Tibial artery (tissue), 4 donors: ENCODE measurements around the gene KRT38.
A peak's percentile ranks its signal among the peaks of the same experiment; 100 is the strongest.

Experiments
- DNase-seq, 2 donors: peaks; one replicate each; pipeline ENCODE4 v3.0.0-alpha.2; 2019
- H3K27ac ChIP-seq, 2 donors: fragments of 200-600 bp; sonication (generic) in 1 of 2; 1 replicate in 1 of 2; 2 replicates in 1 of 2; pipeline ENCODE4 v1.5.1; 2018 to 2019; ENCODE audit warnings: mild to moderate bottlenecking in 1 of 2
- H3K27me3 ChIP-seq, 2 donors: fragments of 200-600 bp; sonication (generic) in 1 of 2; one replicate each; pipeline versions ENCODE4 v1.5.1 to v1.6.0; 2016 to 2019
- H3K36me3 ChIP-seq, 3 donors: fragments of 200-600 bp; sonication (generic) in 2 of 3; one replicate each; pipeline ENCODE4 v1.5.1; 2016 to 2019; ENCODE audit warnings: mild to moderate bottlenecking in 2 of 3
- H3K4me1 ChIP-seq, 4 donors: fragments of 200-600 bp; sonication (generic) in 2 of 4; 1 replicate in 3 of 4; 2 replicates in 1 of 4; pipeline ENCODE4 v1.5.1; 2016 to 2019
- H3K4me3 ChIP-seq, 2 donors: fragments of 200-600 bp; sonication (generic) in 1 of 2; 1 replicate in 1 of 2; 2 replicates in 1 of 2; pipeline ENCODE4 v1.5.1; 2018 to 2019; ENCODE audit warnings: mild to moderate bottlenecking in 2 of 2
- H3K9me3 ChIP-seq, 3 donors: fragments of 200-600 bp; sonication (generic) in 1 of 3; one replicate each; pipeline ENCODE4 v1.5.1; 2016 to 2019
- CTCF ChIP-seq, 2 experiments: fragments of 200-600 bp in 1 of 2; fragments of 450-650 bp in 1 of 2; IDR thresholded peaks; one replicate each; pipeline ENCODE4 v1.5.1; 2017 to 2019; ENCODE audit warnings: antibody characterized with exemption in 2 of 2, mild to moderate bottlenecking in 1 of 2, moderate library complexity in 1 of 2
- intact Hi-C: fragments of 100-400 bp; cut with DNase I; formaldehyde crosslinking; loops from one replicate; pipeline ENCODE4 v1.15.0; 2023; ENCODE audit warnings: low total_unique reads

The KRT38 gene

GRCh38 chr17:41467561-41467960 is 26.8 kb upstream of the KRT38 start:
- TF ChIP-seq CTCF (IDR thresholded peaks at IDR 0.05) = no peak
- no peaks in the 10 kb centered on the region for H3K36me3 ChIP-seq
- H3K27me3 ChIP-seq = peaks cover 0 to 10% of the 10 kb centered on the region in 2 donors
- intact Hi-C loops = no loop called here
- no peak overlapping the region for H3K27ac ChIP-seq
- no peak for DNase-seq
- H3K4me1 ChIP-seq = no peaks in the 10 kb centered on the region
- no peak overlapping the region for H3K4me3 ChIP-seq
- peaks cover 0 to 6% (median 0%) of the 10 kb centered on the region in 3 donors for H3K9me3 ChIP-seq

- Histone ChIP-seq H3K27me3 (peaks cover 0 to 12% of the 10 kb centered on the region in 2 donors), H3K4me1 (no peaks in the 10 kb centered on the region), H3K27ac (no peak within 1 kb of the TSS), H3K4me3 (no peak within 1 kb of the TSS), H3K36me3 (no peaks in the 10 kb centered on the region), H3K9me3 (peaks cover 0 to 6% (median 0%) of the 10 kb centered on the region in 3 donors)
- intact Hi-C loops = no loop called here
- no peak for TF ChIP-seq CTCF (IDR thresholded peaks at IDR 0.05)
- DNase-seq = no peak
Observed at GRCh38 chr17:41466988-41467387, 26.2 kb upstream of the KRT38 start, which contains the start of gene KRT32. Gene KRT32, minus strand, starts transcription at chr17:41467386. Its CDS starts 61 bp downstream, at chr17:41467325.

GRCh38 chr17:41464682-41465081 is 23.9 kb upstream of the KRT38 start:
- H3K4me3 ChIP-seq = no peak overlapping the region
- intact Hi-C loops = no loop called here
- H3K9me3 ChIP-seq = peaks cover 0 to 6% (median 0%) of the 10 kb centered on the region in 3 donors
- no peak overlapping the region for H3K27ac ChIP-seq
- H3K27me3 ChIP-seq = peaks cover 0 to 12% of the 10 kb centered on the region in 2 donors
- DNase-seq = peak in 1 of 2 donors; percentile 80
- H3K4me1 ChIP-seq = no peaks in the 10 kb centered on the region
- H3K36me3 ChIP-seq = no peaks in the 10 kb centered on the region
- no peak for TF ChIP-seq CTCF (IDR thresholded peaks at IDR 0.05)

GRCh38 chr17:41464173-41464572 is 23.4 kb upstream of the KRT38 start:
- H3K9me3 ChIP-seq = peaks cover 0 to 6% (median 0%) of the 10 kb centered on the region in 3 donors
- no peaks in the 10 kb centered on the region for H3K4me1 ChIP-seq
- H3K27ac ChIP-seq = no peak overlapping the region
- no peak for DNase-seq
- no peak overlapping the region for H3K4me3 ChIP-seq
- H3K27me3 ChIP-seq = peaks cover 0 to 12% of the 10 kb centered on the region in 2 donors
- no peaks in the 10 kb centered on the region for H3K36me3 ChIP-seq
- intact Hi-C loops = no loop called here
- TF ChIP-seq CTCF (IDR thresholded peaks at IDR 0.05) = no peak

GRCh38 chr17:41463746-41464145 is 23.0 kb upstream of the KRT38 start:
- H3K4me1 ChIP-seq = no peaks in the 10 kb centered on the region
- DNase-seq = no peak
- no peak for TF ChIP-seq CTCF (IDR thresholded peaks at IDR 0.05)
- H3K4me3 ChIP-seq = no peak overlapping the region
- no peaks in the 10 kb centered on the region for H3K36me3 ChIP-seq
- H3K27ac ChIP-seq = no peak overlapping the region
- peaks cover 0 to 10% of the 10 kb centered on the region in 2 donors for H3K27me3 ChIP-seq
- peaks cover 0 to 6% (median 0%) of the 10 kb centered on the region in 3 donors for H3K9me3 ChIP-seq
- intact Hi-C loops = no loop called here

GRCh38 chr17:41462705-41463104 is 21.9 kb upstream of the KRT38 start:
- H3K27me3 ChIP-seq = peaks cover 0 to 9% of the 10 kb centered on the region in 2 donors
- H3K4me3 ChIP-seq = no peak overlapping the region
- intact Hi-C loops = no loop called here
- no peak overlapping the region for H3K27ac ChIP-seq
- DNase-seq = no peak
- H3K9me3 ChIP-seq = no peaks in the 10 kb centered on the region
- H3K36me3 ChIP-seq = no peaks in the 10 kb centered on the region
- H3K4me1 ChIP-seq = no peaks in the 10 kb centered on the region
- no peak for TF ChIP-seq CTCF (IDR thresholded peaks at IDR 0.05)
